A673 (cell line): Measurements from ENCODE around the gene TMEM108.

ENCODE experiments used
- CTCF ChIP-seq: fragments of 300-800, 200-600 bp; sonication (generic); conservative IDR thresholded peaks from 2 replicates; pipeline ENCODE4 v1.5.1; 2017; ENCODE audit warnings: low read depth, mild to moderate bottlenecking, antibody characterized with exemption, low read length, moderate library complexity, mixed read lengths
- EZH2 ChIP-seq: fragments of 200-600 bp; sonication (generic); IDR thresholded peaks from 2 replicates; pipeline ENCODE4 v1.6.1; 2017; ENCODE audit warnings: borderline replicate concordance, low read depth, mild to moderate bottlenecking, mixed read lengths, antibody characterized with exemption, low read length; ENCODE audit not compliant: poor library complexity, severe bottlenecking

GRCh38 chr3:133007601-133008000 is 30.6 kb upstream of the TMEM108 start:
- no peak for TF ChIP-seq CTCF
- TF ChIP-seq EZH2: no peak
